ENCODE measurements around the gene PCDH12.

Gene PCDH12

DNA sequence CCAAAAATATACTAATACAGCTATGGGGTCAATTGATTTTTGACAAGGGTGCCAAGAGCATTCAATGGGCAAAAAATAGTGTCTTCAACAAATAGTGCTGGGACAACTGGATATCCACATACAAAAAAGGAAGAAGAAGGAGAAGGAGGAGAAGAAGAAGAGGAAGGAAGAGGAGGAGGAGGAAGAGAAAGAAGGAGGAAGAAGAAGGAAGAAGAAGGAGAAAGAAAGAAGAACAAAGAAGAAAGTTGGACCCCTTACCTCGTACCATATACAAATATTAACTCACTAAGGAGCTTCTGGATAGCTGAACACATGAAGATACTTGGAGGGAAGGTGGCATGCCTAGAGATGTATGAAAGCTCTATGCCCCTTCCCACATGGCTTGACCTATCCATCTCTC, 51.5 kb downstream of the PCDH12 start:
- DNase-seq = no peak

DNA sequence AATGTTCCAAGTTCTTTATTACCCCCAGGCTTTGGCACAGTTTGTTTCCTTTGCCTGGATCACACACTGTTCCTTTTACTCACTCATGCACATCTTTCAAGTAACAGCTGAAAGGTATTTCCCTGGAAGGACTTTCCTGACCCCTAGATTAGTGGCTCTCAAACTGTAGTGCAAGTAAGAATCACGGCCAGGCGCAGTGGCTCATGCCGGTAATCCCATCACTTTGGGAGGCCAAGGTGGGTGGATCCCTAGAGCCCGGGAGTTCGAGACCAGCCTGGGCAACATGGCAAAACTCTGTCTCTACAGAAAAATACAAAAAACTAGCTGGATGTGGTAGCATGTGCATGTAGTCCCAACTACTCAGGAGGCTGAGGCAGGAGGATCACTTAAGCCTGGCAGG, 53.5 kb downstream of the PCDH12 start:
- no peak for DNase-seq

DNA sequence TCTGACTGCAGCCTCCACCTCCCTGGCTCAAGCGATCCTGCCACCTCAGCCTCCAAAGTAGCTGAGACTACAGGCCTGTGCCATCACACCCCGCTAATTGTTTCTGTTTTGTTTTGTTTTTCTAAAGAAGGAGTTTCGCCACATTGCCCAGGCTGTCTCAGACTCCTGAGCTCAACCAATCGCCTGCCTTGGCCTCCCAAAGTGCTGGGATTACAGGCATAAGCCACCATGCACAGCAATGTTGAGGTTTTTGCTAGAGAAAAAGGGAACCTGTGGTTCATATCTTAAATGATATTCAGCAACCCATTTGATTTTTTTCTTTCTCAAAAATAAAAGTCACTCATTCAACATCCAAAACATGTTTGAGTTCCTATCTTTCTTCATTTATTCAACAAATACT, 54.7 kb downstream of the PCDH12 start:
- no peak for DNase-seq

DNA sequence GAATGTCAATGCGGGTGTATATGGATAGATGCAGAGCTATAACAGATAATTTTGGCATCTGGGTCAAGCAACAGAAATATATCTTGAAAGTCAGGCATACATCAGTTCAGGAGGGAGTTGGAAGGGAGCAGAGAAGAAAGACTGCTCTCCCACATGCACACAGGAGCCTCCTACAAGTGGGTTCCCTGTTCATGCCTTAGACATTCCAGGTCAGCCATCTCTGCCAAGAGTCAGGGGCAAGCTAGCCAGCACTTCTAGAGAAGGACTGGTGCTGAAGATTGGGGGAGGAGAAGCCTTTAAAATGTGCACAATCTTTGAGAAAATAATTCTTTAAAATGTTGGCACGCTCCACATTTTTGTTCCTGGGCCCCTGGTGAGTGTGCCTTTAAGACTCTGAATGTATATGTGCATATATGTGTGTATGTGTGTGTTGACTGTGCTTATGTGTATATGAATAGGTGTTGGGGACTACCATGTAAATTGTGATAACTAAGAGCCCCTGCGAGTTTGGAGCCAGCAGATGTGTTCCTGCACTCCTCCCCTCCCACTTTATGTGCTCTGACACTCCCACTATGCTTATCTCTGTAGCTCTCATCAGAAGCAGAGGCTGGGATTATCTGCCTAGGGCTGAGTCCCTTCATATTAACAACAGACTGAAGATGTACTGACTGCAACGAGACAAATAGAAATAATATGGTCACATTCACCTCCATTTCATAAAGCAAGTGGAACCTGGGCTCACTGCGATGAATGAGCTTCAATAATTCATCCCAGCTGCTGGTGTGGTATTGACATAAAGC, 55.8 kb downstream of the PCDH12 start:
- DNase-seq = no peak

DNA sequence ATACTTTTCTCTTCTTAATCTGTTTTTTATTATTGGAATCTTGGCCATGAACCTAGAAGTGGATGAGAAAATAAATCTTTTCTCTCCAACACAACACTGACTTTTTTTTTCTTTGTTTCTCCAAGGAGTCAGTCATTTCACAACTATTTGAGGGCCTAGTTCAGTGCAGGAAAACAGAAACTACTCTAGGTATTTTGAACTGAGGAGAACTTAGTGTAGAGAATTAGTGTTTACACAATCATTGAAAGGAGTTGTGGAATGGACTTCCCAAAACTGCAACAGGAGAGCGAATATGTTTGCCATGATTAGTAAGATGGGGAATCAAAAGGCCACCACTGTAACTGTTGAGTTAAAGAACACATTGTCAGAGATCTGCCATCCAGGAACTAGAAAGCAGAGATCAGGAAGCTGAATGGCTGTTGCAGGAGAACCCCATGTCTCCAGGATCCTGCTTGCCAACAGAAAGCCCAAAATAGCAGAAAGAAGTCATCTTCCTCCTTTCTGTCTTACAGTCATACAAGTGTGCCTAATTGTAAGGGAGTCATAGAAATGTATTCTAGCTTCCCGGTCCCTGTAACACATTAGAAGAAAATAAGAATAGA, 59.5 kb downstream of the PCDH12 start:
- DNase-seq = no peak

DNA sequence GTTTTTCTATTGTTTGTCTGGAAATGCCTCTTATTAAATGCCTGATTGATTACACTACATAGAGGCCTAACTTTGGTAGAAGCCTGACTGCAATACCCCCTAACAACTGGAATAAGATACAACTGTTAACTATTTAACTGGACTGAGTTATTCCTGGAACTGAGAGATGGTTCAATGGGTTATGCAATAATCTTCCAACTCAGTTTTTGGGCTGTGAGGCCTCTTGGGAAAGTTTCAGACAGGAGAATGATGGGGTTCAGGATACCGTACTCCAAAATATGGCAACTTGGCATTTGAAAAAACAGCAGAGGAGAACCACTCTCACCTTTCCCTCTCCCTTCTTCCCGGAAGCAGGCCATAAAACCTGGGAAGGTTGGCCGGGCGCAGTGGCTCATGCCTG, 60.6 kb downstream of the PCDH12 start:
- DNase-seq = no peak
